Measurements from ENCODE around the gene NUDT21.

NUDT21 gene

GRCh38 chr16:56414366-56414765 lies 36.8 kb downstream of the NUDT21 start:
- H3K4me3 ChIP-seq (ENCODE audit: low read depth, low read length) = no peak overlapping the region
- TF ChIP-seq CTCF (IDR thresholded peaks at IDR 0.05; ENCODE audit: low read depth, low read length, missing control alignments) = no peak
- DNase-seq (ENCODE audit: low read depth) = no peak
- in situ Hi-C loops (cut with HindIII; ENCODE audit: low sequenced_read_pairs) = no loop called here

- TF ChIP-seq CTCF (IDR thresholded peaks at IDR 0.05; ENCODE audit: low read depth, low read length, missing control alignments) = no peak
- no peak overlapping the region for H3K4me3 ChIP-seq (ENCODE audit: low read depth, low read length)
- no peak for DNase-seq (ENCODE audit: low read depth)
- in situ Hi-C loops (cut with HindIII; ENCODE audit: low sequenced_read_pairs) = no loop called here
Measured at GRCh38 chr16:56413381-56413780, 37.8 kb downstream of the NUDT21 start.

GRCh38 chr16:56411624-56412023 lies 39.5 kb downstream of the NUDT21 start:
- no peak overlapping the region for H3K4me3 ChIP-seq (ENCODE audit: low read depth, low read length)
- in situ Hi-C loops (cut with HindIII; ENCODE audit: low sequenced_read_pairs) = no loop called here
- no peak for TF ChIP-seq CTCF (IDR thresholded peaks at IDR 0.05; ENCODE audit: low read depth, low read length, missing control alignments)
- DNase-seq (ENCODE audit: low read depth) = no peak

GRCh38 chr16:56411123-56411522 lies 40.0 kb downstream of the NUDT21 start:
- in situ Hi-C loops (cut with HindIII; ENCODE audit: low sequenced_read_pairs) = no loop called here
- no peak overlapping the region for H3K4me3 ChIP-seq (ENCODE audit: low read depth, low read length)
- no peak for DNase-seq (ENCODE audit: low read depth)
- TF ChIP-seq CTCF (IDR thresholded peaks at IDR 0.05; ENCODE audit: low read depth, low read length, missing control alignments) = no peak

- in situ Hi-C loops (cut with HindIII; ENCODE audit: low sequenced_read_pairs) = no loop called here
Measured at GRCh38 chr16:56409195-56409594, 41.9 kb downstream of the NUDT21 start.

GRCh38 chr16:56408379-56409098 lies 42.6 kb downstream of the NUDT21 start:
- TF ChIP-seq CTCF (IDR thresholded peaks at IDR 0.05; ENCODE audit: low read depth, low read length, missing control alignments) = no peak
- no peak for DNase-seq (ENCODE audit: low read depth)
- H3K4me3 ChIP-seq (ENCODE audit: low read depth, low read length) = no peak overlapping the region
- in situ Hi-C loops (cut with HindIII; ENCODE audit: low sequenced_read_pairs) = no loop called here

More at GRCh38 chr16:56409195-56409594, 41.9 kb downstream of the NUDT21 start:
- no peak for DNase-seq (ENCODE audit: low read depth)
- no peak overlapping the region for H3K4me3 ChIP-seq (ENCODE audit: low read depth, low read length)
- TF ChIP-seq CTCF (IDR thresholded peaks at IDR 0.05; ENCODE audit: low read depth, low read length, missing control alignments) = no peak

All from astrocyte of the cerebellum (primary cell).